ENCODE results near the gene TMEM9. TPM values are rescaled to one million over a fixed set of nuclear protein-coding genes. Genes with fewer than 3 reads are reported as not detected.

The TMEM9 gene
- total and polyA plus RNA-seq, 9 of the 15 experiments (the other 6 are each of a cell fraction or from before 2014, with no cell fraction given) = 30.4 to 107 (median 67.6) TPM

DNA sequence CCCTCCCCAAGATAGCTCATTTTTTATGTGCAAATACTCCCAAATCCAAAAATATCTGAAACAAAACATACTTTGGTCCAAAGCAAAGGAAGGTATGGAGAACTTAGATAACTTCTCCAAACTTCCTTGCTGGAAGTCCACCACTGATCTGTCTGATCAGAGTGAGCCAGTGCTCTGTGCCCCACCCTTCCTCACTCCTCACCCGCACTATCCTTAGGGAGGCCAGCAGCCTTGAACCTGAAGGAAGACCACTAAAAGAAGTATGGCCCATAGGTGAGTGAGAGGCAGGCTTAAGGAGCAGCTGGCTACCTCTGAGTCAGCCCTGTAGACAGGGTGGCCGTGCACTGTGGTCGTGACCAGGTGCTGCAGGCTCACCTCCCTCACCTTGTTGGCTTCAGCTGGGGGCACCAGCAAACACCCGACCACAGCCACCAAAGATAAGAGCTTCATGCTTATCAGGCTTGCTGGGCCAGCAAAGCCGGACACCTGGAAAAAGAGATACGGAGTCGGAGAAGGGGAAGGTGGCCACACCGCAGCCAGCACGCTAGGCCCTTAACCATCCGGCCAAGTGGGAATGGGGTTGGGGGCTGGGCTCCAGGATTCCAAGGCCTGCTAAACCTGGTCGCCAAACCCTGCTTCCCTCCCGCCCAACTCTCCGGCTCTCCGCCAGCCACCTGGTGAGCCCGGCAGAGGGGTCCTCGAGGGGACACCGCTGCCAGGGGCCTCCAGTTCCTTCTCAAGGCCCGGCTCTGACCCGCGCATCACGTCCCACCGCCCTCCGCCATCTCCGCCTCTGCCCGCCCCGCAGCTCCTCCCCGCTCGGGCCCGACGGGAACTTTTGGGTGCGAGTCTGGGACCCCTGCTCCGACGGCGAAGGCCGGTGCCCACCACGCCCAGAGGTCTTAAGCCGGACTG, 543 bp downstream of the TMEM9 start (continued):
- TF ChIP-seq RBFOX2 (IDR thresholded peaks at IDR 0.05; ENCODE audit: low read depth, low read length) (peak; percentile 80), EZH2 (IDR thresholded peaks at IDR 0.05; ENCODE audit: borderline replicate concordance, low read depth, low read length) (no peak), MITF (IDR thresholded peaks at IDR 0.05) (no peak), ZNF140 (CRISPR knock-in tag; IDR thresholded peaks at IDR 0.05) (no peak), BACH1 (tag; IDR thresholded peaks at IDR 0.05) (no peak), ETS2 (tag; IDR thresholded peaks at IDR 0.05; ENCODE audit: borderline replicate concordance, poor library complexity, severe bottlenecking) (no peak), ZFX (CRISPR knock-in tag; IDR thresholded peaks at IDR 0.05) (peak; percentile 96), ZBTB43 (CRISPR knock-in tag; IDR thresholded peaks at IDR 0.05) (no peak), RHOXF2B (CRISPR knock-in tag; conservative IDR thresholded peaks at IDR 0.05) (0 out of 2 replicates have a peak, but pooled peaks have one; percentile 32), TAF1 (IDR thresholded peaks at IDR 0.05; ENCODE audit: control insufficient read depth, extremely low read depth, insufficient read depth, low read length, severe bottlenecking) (no peak), YY1 (IDR thresholded peaks at IDR 0.05; ENCODE audit: borderline replicate concordance in 1 of 3, control insufficient read depth in 1 of 3, extremely low read depth in 1 of 3, insufficient read depth in 3 of 3, insufficient read length in 1 of 3, insufficient replicate concordance in 2 of 3, low read depth in 1 of 3, low read length in 2 of 3) (peak in 1 of 3 experiments; percentile 46), SRSF1 (IDR thresholded peaks at IDR 0.05; ENCODE audit: low read depth, low read length) (0 out of 2 replicates have a peak, but pooled peaks have one; percentile 37), DMBX1 (CRISPR knock-in tag; IDR thresholded peaks at IDR 0.05; ENCODE audit: borderline replicate concordance) (peak; percentile 77; the same call in 1 of the 2 replicates), TOE1 (IDR thresholded peaks at IDR 0.05; ENCODE audit: borderline replicate concordance) (peak; percentile 53; the same call in 1 of the 2 replicates), TOE1 (CRISPR knock-in tag; IDR thresholded peaks at IDR 0.05; ENCODE audit: borderline replicate concordance, low read depth) (no peak), HMGN3 (IDR thresholded peaks at IDR 0.05; ENCODE audit: borderline replicate concordance, extremely low read depth, insufficient read length, low read depth, low read length) (peak; percentile 89), ELF4 (CRISPR knock-in tag; IDR thresholded peaks at IDR 0.05) (no peak), GTF2A2 (tag; IDR thresholded peaks at IDR 0.05) (no peak), SMC3 (conservative IDR thresholded peaks at IDR 0.05; ENCODE audit: insufficient read depth, low read depth, low read length) (no peak)
- TF ChIP-seq, protein P1, sequence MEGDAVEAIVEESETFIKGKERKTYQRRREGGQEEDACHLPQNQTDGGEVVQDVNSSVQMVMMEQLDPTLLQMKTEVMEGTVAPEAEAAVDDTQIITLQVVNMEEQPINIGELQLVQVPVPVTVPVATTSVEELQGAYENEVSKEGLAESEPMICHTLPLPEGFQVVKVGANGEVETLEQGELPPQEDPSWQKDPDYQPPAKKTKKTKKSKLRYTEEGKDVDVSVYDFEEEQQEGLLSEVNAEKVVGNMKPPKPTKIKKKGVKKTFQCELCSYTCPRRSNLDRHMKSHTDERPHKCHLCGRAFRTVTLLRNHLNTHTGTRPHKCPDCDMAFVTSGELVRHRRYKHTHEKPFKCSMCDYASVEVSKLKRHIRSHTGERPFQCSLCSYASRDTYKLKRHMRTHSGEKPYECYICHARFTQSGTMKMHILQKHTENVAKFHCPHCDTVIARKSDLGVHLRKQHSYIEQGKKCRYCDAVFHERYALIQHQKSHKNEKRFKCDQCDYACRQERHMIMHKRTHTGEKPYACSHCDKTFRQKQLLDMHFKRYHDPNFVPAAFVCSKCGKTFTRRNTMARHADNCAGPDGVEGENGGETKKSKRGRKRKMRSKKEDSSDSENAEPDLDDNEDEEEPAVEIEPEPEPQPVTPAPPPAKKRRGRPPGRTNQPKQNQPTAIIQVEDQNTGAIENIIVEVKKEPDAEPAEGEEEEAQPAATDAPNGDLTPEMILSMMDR (IDR thresholded peaks at IDR 0.05 in 2 of 3, conservative IDR thresholded peaks at IDR 0.05 in 1 of 3; ENCODE audit: insufficient read depth in 2 of 3, low read depth in 1 of 3, low read length in 3 of 3) = no peak

Data from K562 (cell line).